NCI-H748 (cell line): Measurements from ENCODE around the gene NMNAT3.

Source experiments
- DNase-seq: peaks from one replicate; lab custom pipeline; 2025; ENCODE audit not compliant: unreplicated experiment; lab: John Stamatoyannopoulos, UW

The NMNAT3 gene

DNA sequence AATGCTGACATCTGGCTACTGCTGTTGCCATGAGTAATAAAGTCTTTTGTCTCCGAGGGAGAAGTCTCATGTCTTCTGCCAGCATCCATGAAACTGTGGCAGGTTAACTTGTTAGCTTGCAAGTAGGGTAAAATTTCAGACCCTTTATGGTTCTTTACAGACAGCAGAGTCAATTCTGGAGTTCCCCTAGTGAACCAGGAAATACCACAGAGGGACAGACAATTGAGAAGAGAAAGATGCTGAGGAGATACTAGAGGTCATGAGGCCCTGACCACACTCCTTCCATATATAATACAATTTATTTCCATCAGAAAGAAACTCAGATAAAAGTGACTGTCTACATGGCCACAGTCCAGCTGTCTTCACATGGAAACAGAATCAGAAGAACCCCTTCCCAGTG, 38.1 kb downstream of the NMNAT3 start:
- no peak for DNase-seq

DNA sequence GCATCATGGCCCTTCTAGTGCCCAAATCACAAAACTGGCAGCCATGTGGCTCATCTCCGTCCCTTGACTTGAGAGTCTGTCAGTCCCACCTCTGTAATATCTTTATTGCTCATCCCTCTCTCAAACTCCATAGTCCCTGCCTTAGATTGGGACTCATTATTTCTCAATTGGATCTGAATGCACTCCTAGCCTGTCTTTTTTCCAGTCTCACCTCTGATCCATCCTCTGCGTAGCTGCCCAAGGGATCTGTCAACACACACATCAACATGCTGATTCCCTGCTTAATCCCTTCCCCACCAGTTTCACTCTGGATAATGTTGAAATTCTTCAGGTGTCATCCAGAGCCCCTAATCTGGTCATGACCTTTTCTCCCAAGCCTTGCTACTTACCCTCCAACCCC, 39.3 kb downstream of the NMNAT3 start:
- no peak for DNase-seq

DNA sequence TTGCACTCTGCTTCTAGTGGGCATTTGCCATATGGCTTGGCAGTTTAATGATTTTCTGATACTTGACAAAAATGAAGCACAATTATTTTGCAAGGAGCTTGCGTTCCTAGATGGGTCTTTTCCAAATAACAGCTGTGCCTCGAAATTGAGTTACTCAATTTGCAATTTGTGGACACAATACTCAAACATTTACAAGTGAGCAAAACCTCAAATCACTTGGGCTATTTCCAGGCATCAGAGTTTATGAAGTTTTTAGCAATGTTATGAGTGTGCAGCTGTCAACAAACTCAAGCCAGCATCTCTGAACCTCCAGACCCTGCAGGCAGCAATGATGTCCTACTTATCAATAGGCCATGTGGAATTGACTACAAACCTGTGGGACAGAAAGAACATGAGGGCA, 41.3 kb downstream of the NMNAT3 start:
- no peak for DNase-seq

DNA sequence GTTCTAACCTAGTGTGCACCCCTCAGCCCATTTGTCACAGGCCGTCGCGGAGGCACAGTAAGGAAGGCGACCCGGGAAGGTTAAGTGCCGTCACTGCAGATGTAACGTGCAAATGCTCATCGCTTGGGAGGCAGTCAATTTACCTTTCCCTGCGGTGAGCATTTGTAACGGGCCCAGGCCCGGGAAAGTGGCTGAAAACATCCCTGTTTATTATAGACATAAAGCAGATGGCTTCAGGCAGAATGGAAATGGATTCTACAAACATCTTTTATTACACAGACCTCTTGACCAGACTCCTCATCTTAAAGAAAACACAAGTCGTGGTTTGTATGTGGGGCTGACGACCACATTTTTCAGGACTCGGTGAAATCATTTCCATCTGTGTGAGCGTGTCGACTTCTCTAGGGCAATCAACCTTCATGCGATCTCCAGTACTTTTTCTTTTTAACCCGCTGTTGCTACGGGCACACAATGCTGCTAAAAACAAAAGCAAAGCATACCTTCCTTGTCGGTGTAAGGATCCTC, 43.6 kb downstream of the NMNAT3 start:
- no peak for DNase-seq

DNA sequence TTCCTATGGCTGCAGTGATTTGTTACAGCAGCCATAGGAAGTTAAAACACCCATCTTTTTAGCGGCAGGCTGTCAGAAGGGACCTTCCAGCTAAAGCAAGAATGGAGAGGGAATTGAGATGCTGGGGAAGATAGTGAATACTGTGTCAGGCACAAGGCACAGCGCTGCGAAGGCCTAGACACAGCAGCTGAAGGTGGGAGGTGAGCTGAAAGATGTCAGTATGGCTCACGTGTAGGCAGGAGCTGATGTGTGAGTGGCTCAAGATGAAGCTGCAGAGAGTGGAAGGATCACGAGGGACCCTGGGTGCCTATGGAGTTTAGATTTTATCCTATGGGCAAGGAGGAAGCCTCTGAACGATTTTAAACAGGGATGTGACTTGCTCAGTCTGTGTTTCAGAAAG, 44.3 kb downstream of the NMNAT3 start:
- DNase-seq: no peak

DNA sequence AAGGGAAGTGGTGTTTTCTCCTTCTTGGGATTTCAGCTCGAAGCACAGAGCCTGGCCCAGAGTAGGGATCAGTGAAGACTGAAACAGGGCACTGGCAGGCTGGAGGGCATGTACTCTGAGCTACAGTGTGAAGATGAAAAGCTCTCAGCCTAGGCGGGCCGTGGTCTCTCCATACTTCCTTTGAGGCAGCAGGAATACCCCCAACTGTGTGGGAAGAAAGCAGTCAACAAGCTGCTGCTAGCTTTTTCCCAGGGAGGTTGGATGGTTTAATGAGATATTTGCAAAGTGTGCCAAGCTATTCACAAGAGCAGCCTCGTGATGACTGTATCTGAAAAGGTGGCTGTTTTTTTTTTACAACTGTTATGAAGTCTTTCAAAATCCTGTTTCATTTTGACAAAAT, 47.2 kb downstream of the NMNAT3 start:
- no peak for DNase-seq

DNA sequence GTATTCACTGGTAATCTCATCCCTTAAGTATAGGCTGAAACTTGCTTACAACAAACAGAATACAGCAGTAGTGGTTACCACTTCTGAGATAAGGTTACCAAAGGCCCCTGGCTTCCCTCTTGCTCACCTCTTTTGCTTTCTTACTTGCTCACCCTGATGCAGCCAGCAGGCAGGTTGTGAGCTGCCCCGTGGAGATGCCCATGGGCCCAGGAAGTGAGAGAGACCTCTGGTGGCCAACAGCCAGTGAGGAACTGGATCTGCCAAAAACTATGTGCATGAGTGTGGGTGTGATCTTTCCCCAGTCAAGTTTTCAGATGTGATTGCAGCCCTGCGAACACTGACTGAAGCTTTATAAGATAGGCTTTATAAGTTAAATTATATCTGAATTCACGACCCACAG, 48.7 kb downstream of the NMNAT3 start:
- peak; percentile 8 for DNase-seq

DNA sequence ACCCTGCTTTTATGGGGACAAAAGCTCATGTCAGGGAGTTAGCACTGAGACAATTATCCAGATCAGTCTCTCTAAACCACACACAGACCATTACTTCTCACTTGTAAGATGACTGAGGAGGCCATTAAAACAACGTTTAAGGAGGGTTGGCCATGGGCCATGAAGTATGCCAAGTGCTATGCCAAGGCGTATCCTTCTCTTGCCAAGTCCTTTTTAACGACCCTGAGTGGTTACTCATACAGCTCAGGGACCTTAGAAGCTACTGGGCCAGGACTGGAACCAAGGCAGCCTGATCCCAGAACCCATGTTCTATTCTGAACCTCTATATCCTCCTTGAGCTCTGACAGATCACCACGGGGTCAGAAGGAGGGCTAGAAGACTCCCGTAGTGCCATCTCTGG, 50.0 kb downstream of the NMNAT3 start:
- DNase-seq: no peak

DNA sequence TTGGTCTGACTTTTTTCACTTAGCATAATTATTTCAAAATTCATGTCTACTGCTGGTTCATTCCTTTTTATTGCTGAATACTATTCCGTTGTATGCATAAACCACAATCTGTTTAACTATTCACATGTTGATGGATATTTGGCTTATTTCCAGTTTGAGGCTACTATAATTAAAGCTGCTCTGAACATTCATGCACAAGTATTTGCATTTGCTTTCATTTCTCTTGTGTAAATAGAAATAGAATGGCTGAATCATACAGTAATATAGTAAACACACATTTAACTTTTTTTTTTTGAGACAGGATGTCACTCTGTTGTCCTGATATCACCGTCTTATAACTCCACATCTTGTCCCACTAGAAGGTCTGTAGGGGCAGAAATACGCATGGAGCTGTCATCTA, 57.3 kb downstream of the NMNAT3 start:
- DNase-seq: peak; percentile 3

DNA sequence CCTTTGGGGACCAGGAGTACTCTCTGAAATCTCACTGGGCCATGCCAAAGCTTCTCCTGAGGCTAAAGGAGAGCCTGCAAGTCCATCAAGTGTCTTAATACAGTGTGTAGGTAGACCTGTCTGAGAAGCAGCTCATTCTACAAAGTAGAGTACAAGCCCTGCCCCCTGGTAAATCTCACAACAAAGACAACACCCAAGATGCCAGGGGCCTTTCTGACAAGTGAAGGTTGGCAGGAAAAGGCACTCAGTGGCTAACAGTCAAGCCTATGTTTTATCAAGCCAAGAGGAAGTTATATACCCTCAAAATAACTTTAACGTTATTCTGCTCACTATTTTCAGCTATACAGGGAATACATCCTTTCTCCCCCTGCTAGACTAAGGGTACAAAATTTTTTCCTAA, 58.3 kb downstream of the NMNAT3 start:
- no peak for DNase-seq

DNA sequence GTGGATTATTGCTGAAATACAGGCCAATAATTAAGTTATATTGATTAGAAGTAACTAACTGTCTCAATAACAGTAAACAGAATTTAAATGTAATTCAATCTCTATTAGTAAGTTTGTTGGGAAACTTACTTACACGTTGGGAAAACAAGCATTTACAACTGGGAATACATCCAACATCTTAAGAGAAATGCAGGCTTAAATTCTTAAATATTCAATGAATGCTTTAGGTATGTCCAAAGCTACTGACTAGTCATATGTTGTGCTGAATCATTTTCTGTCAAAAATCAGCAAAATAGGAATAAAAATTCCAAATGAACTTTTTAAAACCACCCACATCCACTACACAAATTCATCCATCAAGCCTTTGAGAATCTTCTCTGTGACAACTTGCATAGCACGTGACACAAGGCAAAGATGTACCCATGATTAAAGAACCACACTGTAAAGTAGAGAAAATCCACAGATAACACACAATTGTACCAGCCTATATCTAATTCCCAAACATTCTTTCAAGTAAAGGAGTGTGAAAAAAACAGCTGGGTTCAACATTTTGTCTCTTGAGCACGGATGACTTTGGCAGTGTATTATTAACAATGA, 60.0 kb downstream of the NMNAT3 start:
- no peak for DNase-seq

DNA sequence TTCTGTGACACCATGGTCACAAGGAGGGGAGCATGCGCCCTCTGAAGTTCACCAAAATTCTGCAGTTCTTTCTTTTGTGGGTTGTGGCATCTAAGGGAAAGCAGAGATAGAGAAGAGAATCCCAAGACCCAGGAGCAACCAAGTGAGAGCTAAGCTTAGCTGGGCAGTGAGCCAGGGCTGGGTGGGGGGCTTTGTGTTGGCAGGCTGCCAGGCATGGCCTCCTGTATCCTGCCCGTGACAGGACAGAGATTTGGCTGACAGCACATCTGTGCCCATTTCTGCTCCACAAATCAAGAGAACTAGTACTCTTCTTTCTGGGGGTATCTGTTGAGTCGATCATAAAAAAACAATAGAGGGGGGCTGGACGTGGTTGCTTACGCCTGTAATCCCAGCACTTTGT, 66.2 kb downstream of the NMNAT3 start:
- peak; percentile 3 for DNase-seq

DNA sequence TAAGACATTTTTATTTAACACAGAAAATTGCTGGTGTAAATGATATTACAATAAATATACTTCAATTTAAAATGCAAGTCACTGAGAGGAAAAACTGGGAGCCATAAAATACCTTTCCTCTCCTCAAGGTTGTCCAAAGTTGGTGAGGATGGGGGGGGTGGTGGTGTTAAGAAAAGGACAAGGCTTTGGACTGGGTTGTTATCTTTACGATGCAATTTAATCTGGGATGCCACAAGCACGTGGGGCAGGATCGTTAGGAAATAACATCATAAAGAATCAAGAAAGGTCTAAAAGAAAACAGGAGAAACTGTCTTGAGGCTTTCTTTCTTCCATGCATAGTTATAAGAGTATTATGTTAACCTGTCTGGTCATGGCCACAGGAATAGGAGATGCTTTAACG, 66.9 kb downstream of the NMNAT3 start:
- no peak for DNase-seq

DNA sequence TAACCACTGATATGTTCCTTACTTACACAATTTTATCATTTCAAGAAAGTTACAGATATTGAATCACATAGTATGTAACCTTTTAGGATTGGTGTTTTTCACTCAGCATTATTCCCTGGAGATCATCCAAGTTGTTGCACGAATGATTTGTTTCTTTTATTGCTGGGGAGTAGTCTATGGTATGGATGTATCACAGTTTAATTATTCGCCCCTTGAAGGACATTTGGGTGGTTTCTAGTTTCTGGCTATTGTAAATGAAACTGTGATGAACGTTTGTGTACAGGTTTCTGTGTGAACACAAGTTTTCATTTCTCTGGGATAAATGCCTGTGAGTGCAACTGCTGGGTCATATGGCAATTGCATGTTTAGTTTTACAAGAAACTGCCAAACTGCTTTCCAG, 68.8 kb downstream of the NMNAT3 start:
- DNase-seq: no peak

DNA sequence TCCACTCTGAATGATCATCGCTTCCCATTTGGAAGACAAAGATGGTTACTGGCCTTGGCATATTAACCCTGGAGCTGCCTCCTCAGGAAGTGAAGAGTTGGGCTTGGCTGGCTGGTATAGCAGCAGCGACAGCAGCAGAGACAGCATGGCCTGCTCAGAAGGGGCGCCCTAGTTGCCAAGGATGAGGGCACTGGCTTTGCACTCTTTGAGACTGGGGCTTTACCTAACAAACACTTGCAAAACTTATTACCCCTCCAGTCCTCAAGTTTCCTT, 69.7 kb downstream of the NMNAT3 start:
- no peak for DNase-seq

DNA sequence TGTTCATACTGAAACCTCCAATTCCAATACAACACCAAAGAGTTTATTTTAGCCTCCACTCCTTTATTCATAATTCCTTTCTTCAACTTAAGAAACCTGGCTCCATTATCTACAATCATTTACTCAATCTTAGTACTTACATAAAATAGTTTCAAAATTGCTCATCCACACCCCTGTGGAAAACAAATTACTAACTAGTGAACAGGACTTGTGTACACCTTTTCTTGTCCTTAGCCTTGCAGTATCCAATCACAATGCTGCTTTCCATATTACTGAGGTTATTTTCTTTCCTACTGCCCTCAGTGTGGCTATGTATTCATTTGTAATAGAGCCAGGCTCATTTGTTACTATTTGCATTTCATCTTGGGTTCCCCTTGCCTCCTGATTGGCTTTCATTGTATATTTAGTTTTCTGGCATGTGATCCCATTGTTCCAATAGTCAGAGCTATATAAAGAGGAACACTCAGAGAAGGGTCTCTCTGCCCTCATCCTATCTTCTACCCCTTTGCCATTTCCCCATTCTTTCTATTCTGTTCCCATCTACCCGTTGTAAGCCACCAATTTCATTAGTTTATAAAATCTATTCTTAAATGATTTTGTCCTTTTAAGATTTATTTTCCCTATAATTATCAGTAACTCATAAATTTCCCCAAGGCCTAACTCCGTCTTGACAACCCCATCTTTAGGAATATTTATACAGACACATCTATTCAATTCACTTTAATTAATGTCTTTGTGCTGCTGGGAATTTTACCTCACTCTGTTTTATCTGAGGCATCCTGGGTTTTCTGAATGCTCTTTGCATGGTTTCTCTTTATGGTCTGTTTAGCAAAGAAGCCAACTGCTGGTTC, 70.3 kb downstream of the NMNAT3 start:
- DNase-seq: no peak

DNA sequence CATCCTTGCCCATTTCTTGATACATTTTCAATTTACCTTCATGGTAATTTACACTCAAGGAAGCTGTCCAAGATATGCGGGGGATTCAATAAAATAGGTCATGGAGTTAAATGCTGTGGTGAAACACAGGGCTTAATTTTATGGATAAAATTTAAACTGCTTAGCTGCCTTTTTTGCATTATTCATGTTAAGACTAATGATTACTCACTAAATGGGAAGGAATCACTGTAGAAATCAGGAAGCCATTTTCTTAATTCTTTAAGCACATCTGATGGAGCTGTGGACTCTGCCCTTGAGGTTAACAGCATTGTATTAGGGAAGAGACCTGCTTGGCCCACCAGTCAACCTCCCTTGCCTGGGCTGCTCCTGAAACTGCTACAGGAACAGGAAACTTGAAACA, 75.8 kb downstream of the NMNAT3 start:
- DNase-seq: no peak

DNA sequence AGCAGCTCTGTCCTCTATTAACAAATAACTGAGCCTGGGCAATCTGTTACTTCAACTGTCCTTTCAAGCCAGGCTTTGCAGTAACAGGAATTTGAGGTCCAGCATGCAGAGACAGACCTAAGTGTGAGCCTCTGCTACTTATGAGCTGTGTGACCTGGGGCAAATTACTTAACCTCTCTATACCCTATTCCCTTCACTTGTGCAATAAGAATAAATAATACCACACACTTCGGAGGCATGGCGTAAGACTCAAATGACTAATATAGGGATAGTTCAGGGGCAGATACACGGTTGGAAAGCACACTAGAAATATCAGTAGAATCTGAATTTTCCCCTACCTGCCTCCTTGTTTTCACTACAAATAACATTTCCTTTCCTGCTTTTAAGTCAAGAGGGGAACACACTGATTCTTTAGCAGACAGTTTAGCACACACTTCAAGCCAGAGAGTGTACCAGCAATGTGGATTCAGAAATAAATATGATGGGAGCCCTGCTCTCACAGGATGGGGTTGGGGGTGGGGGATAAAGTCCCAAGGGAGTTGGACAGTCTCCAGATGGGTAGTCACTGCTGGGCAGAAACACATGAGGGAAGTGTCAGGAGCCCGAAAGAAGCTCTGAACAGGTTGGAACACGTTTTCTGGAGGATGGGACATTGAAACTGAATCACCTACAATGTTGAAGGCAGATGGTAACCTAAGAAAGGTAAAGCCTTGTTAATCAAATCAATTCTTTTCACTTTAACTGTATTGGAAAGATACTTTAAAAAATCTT, 76.4 kb downstream of the NMNAT3 start:
- DNase-seq: no peak

DNA sequence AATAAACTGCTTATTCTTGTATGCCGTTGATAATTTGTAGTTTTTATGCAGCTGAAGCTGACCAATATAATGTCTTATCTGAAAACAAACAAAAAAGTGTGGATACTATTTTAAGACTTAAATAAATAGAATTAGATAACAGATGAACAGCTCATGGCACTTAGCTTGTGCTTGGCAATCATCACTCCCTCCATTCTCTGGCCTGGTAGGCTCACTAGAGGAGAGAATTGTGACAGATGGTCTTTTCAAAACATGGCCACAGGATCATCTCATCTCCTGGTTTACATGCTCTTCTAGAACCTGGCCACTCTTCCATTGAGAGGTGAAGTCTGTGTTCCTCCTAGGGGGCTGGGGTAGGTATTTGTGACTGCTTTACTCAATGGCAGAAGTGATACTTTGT, 79.8 kb downstream of the NMNAT3 start:
- DNase-seq: no peak

DNA sequence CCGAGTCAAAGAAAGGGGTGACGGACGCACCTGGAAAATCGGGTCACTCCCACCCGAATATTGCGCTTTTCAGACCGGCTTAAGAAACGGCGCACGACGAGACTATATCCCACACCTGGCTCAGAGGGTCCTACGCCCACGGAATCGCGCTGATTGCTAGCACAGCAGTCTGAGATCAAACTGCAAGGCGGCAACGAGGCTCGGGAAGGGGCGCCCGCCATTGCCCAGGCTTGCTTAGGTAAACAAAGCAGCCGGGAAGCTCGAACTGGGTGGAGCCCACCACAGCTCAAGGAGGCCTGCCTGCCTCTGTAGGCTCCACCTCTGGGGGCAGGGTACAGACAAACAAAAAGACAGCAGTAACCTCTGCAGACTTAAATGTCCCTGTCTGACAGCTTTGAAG, 86.6 kb downstream of the NMNAT3 start:
- DNase-seq: peak; percentile 52

DNA sequence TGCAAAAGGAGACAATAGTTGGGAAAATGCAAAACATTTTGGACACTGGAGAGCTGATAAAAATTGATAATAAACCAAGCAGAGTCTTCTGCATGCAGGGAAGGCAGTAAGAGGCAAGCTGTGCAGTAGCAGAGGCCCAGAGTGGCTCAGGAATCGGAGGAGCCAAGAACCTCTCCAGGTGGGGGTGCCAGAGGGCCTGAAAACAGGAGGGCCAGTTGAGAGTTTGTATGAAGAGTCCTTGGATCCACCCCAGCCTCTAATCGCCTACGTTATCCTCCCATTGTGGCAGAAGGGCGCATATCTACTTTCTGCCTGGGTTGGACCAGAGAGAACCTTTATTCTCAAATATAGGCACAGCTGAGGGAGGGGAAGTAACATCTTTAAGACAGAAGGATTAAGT, 89.3 kb downstream of the NMNAT3 start:
- DNase-seq: peak; percentile 68

DNA sequence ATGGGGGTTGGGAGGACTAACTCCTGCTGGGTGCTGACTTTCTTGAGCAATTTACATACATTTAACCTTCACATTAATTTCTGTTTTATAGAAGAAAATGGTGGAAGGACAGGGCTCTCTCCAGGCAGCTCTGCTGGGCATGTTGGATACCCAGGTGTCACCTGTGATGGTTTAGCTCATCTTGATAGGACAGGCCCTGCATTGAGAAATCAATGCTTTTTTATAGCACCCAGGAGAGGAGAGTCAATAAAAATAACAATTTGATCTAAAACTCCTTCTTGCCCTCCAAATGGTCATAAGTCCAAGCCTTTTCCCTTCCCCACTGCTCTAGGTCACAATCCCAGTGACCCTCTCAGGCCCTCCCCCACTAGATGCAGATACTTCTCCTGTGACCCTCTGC, 90.0 kb downstream of the NMNAT3 start:
- no peak for DNase-seq
